GM21717 (cell line): ENCODE measurements around the gene ZC3H6.
"Not testable (repeated sequence)": the region's sequence is repeated elsewhere in the genome, so short reads cannot be mapped to it uniquely, and the experiment has no call there.

Experiments
- ATAC-seq: cut with Tn5 transposase; IDR thresholded peaks from one replicate; pipeline ENCODE4 v1.9.1; 2021; ENCODE audit warnings: mild to moderate bottlenecking, moderate library complexity; ENCODE audit not compliant: unreplicated experiment

The ZC3H6 gene

GRCh38 chr2:112277596-112278220, 2.3 kb downstream of the ZC3H6 start:
- no peak for ATAC-seq

GRCh38 chr2:112282066-112282465, 6.7 kb downstream of the ZC3H6 start:
- not testable (repeated sequence) for ATAC-seq

GRCh38 chr2:112283535-112283934, 8.1 kb downstream of the ZC3H6 start:
- not testable (repeated sequence) for ATAC-seq

- no peak for ATAC-seq
Observed at GRCh38 chr2:112290088-112290487, 14.7 kb downstream of the ZC3H6 start.

- no peak for ATAC-seq
Observed at GRCh38 chr2:112290648-112291047, 15.3 kb downstream of the ZC3H6 start.

GRCh38 chr2:112293636-112294401, 18.4 kb downstream of the ZC3H6 start:
- no peak for ATAC-seq

- no peak for ATAC-seq
Observed at GRCh38 chr2:112295407-112296078, 20.1 kb downstream of the ZC3H6 start.

- ATAC-seq = no peak
Observed at GRCh38 chr2:112296407-112296806, 21.0 kb downstream of the ZC3H6 start.

- no peak for ATAC-seq
Observed at GRCh38 chr2:112301171-112301584, 25.8 kb downstream of the ZC3H6 start.

- ATAC-seq = no peak
Observed at GRCh38 chr2:112301973-112302372, 26.6 kb downstream of the ZC3H6 start.

- ATAC-seq = peak; percentile 52
Observed at GRCh38 chr2:112304298-112304941, 29.0 kb downstream of the ZC3H6 start.

- no peak for ATAC-seq
Observed at GRCh38 chr2:112305132-112305531, 29.7 kb downstream of the ZC3H6 start.

GRCh38 chr2:112310906-112311305, 35.5 kb downstream of the ZC3H6 start:
- no peak for ATAC-seq

GRCh38 chr2:112311932-112312331, 36.5 kb downstream of the ZC3H6 start:
- no peak for ATAC-seq

- no peak for ATAC-seq
Observed at GRCh38 chr2:112312821-112313220, 37.4 kb downstream of the ZC3H6 start.

- no peak for ATAC-seq
Observed at GRCh38 chr2:112314856-112315255, 39.5 kb downstream of the ZC3H6 start.

- no peak for ATAC-seq
Observed at GRCh38 chr2:112317303-112318158, 42.1 kb downstream of the ZC3H6 start.

- ATAC-seq = no peak
Observed at GRCh38 chr2:112318515-112318914, 43.1 kb downstream of the ZC3H6 start.

- no peak for ATAC-seq
Observed at GRCh38 chr2:112321375-112322320, 46.3 kb downstream of the ZC3H6 start.
